Adrenal gland (tissue), 5 donors: ENCODE data around the gene ROR1.

Experiments used
- CTCF ChIP-seq, 6 experiments: fragments of 450-650 bp in 4 of 6; fragments of 200-600 bp in 2 of 6; sonication (generic) in 1 of 6; IDR thresholded peaks; 1 replicate in 5 of 6; 2 replicates in 1 of 6; pipeline versions ENCODE4 v1.5.1 to v1.8.0; 2016 to 2021; ENCODE audit warnings: antibody characterized with exemption in 6 of 6, mild to moderate bottlenecking in 2 of 6, moderate library complexity in 1 of 6
- POLR2A ChIP-seq, 2 donors: fragments of 450-650 bp; IDR thresholded peaks; one replicate each; pipeline ENCODE4 v1.6.1; 2017; ENCODE audit warnings: antibody characterized with exemption in 2 of 2, mild to moderate bottlenecking in 2 of 2, moderate library complexity in 1 of 2
- donor health status: DM: no; HTN: no; CAD: no.

- no peak for TF ChIP-seq CTCF (IDR thresholded peaks at IDR 0.05)
- TF ChIP-seq POLR2A (IDR thresholded peaks at IDR 0.05) = no peak
Measured at GRCh38 chr1:64004451-64005025, 230.7 kb downstream of the ROR1 start.
